SK-N-SH treated with all-trans-retinoic acid at 6 μM for 48 hours (cell line): ENCODE data around the gene ARL5A.

Experiments
- ATAC-seq: fragments of 200-7000 bp; cut with Tn5 transposase; 3 replicates; pipeline ENCODE4 v1.9.1; 2020; ENCODE audit warnings: mild to moderate bottlenecking, moderate library complexity
- ARNTL ChIP-seq: fragments of 450-650 bp; formaldehyde crosslinking; IDR thresholded peaks from 2 replicates; pipeline ENCODE4 v1.5.0; 2020; ENCODE audit warnings: low read depth, mild to moderate bottlenecking, moderate library complexity, borderline replicate concordance
- CSDC2 ChIP-seq: fragments of 250-450 bp; sonication (Bioruptor Pico); IDR thresholded peaks from 2 replicates; pipeline ENCODE4 v1.5.0; 2020; ENCODE audit warnings: mild to moderate bottlenecking, moderate library complexity
- ESRRG ChIP-seq: fragments of 250-450 bp; sonication (Bioruptor Pico); IDR thresholded peaks from 2 replicates; pipeline ENCODE4 v1.6.1; 2021; ENCODE audit warnings: mild to moderate bottlenecking
- GLIS3 ChIP-seq: fragments of 250-450 bp; sonication (Bioruptor Pico); IDR thresholded peaks from 2 replicates; pipeline ENCODE4 v1.5.0; 2020; ENCODE audit warnings: mild to moderate bottlenecking, moderate library complexity
- ISL1 ChIP-seq: fragments of 250-450 bp; sonication (Bioruptor Pico); IDR thresholded peaks from 2 replicates; pipeline ENCODE4 v2.1.2; 2022; ENCODE audit warnings: mild to moderate bottlenecking, moderate library complexity
- PATZ1 ChIP-seq: fragments of 250-450 bp; sonication (Bioruptor Pico); IDR thresholded peaks from 2 replicates; pipeline ENCODE4 v1.8.0; 2020; ENCODE audit warnings: mild to moderate bottlenecking, moderate library complexity, borderline replicate concordance
- POU6F1 ChIP-seq: fragments of 250-450 bp; sonication (Bioruptor Pico); IDR thresholded peaks from 2 replicates; pipeline ENCODE4 v1.8.0; 2021; ENCODE audit warnings: low read depth, mild to moderate bottlenecking, moderate library complexity, borderline replicate concordance
- PPARA ChIP-seq: fragments of 250-450 bp; sonication (Bioruptor Pico); IDR thresholded peaks from 2 replicates; pipeline ENCODE4 v1.5.0; 2020; ENCODE audit warnings: mild to moderate bottlenecking, borderline replicate concordance
- RARB ChIP-seq: fragments of 250-450 bp; sonication (Bioruptor Pico); IDR thresholded peaks from 2 replicates; pipeline ENCODE4 v1.8.0; 2021; ENCODE audit warnings: mild to moderate bottlenecking, moderate library complexity
- SNAI2 ChIP-seq: fragments of 250-450 bp; sonication (Bioruptor Pico); IDR thresholded peaks from 2 replicates; pipeline ENCODE4 v1.5.0; 2020; ENCODE audit warnings: mild to moderate bottlenecking, moderate library complexity
- TCF4 ChIP-seq: fragments of 250-450 bp; sonication (Bioruptor Pico); IDR thresholded peaks from 2 replicates; pipeline ENCODE4 v1.8.0; 2021; ENCODE audit warnings: mild to moderate bottlenecking, moderate library complexity, borderline replicate concordance
- TOX ChIP-seq: fragments of 250-450 bp; sonication (Bioruptor Pico); IDR thresholded peaks from 2 replicates; pipeline ENCODE4 v1.8.0; 2021; ENCODE audit warnings: mild to moderate bottlenecking, moderate library complexity, borderline replicate concordance
- ZC3H10 ChIP-seq: fragments of 250-450 bp; sonication (Bioruptor Pico); IDR thresholded peaks from 2 replicates; pipeline ENCODE4 v1.5.1; 2021; ENCODE audit warnings: mild to moderate bottlenecking, moderate library complexity
- ZFP3 ChIP-seq: fragments of 250-450 bp; sonication (Bioruptor Pico); IDR thresholded peaks from 2 replicates; pipeline ENCODE4 v1.5.0; 2020; ENCODE audit warnings: mild to moderate bottlenecking, moderate library complexity
- ZFP30 ChIP-seq: fragments of 450-650 bp; formaldehyde crosslinking; IDR thresholded peaks from 2 replicates; pipeline ENCODE4 v1.5.0; 2022; ENCODE audit warnings: mild to moderate bottlenecking, moderate library complexity
- ZNF565 ChIP-seq: fragments of 450-650 bp; formaldehyde crosslinking; conservative IDR thresholded peaks from 2 replicates; pipeline ENCODE4 v1.5.0; 2020; ENCODE audit warnings: low read depth, mild to moderate bottlenecking, moderate library complexity
- ZNF70 ChIP-seq: fragments of 450-650 bp; formaldehyde crosslinking; IDR thresholded peaks from 2 replicates; pipeline ENCODE4 v1.5.0; 2020; ENCODE audit warnings: mild to moderate bottlenecking, moderate library complexity
- ZNF8 ChIP-seq: fragments of 450-650 bp; formaldehyde crosslinking; IDR thresholded peaks from 2 replicates; pipeline ENCODE4 v1.5.0; 2020; ENCODE audit warnings: mild to moderate bottlenecking, moderate library complexity
- TF ChIP-seq, protein P1 (sequence below): fragments of 250-450 bp; sonication (Bioruptor Pico); IDR thresholded peaks from 2 replicates; pipeline ENCODE4 v1.5.1; 2020; ENCODE audit warnings: low read depth, mild to moderate bottlenecking, moderate library complexity
- TF ChIP-seq, protein P2 (sequence below): fragments of 250-450 bp; sonication (Bioruptor Pico); IDR thresholded peaks from 2 replicates; pipeline ENCODE4 v1.5.1; 2021; ENCODE audit warnings: mild to moderate bottlenecking, moderate library complexity
- TF ChIP-seq, protein P3 (sequence below): fragments of 250-450 bp; sonication (Bioruptor Pico); IDR thresholded peaks from 2 replicates; pipeline ENCODE4 v1.5.0; 2020; ENCODE audit warnings: mild to moderate bottlenecking, moderate library complexity

The ARL5A gene

GRCh38 chr2:151766437-151767153 is 61.6 kb downstream of the ARL5A start:
- TF ChIP-seq ZNF565 (no peak), ZFP30 (CRISPR knock-in tag) (no peak), CSDC2 (CRISPR knock-in tag) (no peak), PPARA (CRISPR knock-in tag) (no peak), ISL1 (CRISPR knock-in tag) (no peak), POU6F1 (CRISPR knock-in tag) (no peak), ZC3H10 (no peak), TCF4 (CRISPR knock-in tag) (no peak), ZNF8 (CRISPR knock-in tag) (no peak), GLIS3 (CRISPR knock-in tag) (no peak), ZFP3 (CRISPR knock-in tag) (no peak), SNAI2 (no peak), PATZ1 (no peak), ARNTL (CRISPR knock-in tag) (no peak)
- TF ChIP-seq, protein P1, sequence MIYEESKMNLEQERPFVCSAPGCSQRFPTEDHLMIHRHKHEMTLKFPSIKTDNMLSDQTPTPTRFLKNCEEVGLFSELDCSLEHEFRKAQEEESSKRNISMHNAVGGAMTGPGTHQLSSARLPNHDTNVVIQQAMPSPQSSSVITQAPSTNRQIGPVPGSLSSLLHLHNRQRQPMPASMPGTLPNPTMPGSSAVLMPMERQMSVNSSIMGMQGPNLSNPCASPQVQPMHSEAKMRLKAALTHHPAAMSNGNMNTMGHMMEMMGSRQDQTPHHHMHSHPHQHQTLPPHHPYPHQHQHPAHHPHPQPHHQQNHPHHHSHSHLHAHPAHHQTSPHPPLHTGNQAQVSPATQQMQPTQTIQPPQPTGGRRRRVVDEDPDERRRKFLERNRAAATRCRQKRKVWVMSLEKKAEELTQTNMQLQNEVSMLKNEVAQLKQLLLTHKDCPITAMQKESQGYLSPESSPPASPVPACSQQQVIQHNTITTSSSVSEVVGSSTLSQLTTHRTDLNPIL: no peak
- TF ChIP-seq, protein P2, sequence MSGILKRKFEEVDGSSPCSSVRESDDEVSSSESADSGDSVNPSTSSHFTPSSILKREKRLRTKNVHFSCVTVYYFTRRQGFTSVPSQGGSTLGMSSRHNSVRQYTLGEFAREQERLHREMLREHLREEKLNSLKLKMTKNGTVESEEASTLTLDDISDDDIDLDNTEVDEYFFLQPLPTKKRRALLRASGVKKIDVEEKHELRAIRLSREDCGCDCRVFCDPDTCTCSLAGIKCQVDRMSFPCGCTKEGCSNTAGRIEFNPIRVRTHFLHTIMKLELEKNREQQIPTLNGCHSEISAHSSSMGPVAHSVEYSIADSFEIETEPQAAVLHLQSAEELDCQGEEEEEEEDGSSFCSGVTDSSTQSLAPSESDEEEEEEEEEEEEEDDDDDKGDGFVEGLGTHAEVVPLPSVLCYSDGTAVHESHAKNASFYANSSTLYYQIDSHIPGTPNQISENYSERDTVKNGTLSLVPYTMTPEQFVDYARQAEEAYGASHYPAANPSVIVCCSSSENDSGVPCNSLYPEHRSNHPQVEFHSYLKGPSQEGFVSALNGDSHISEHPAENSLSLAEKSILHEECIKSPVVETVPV: no peak
- TF ChIP-seq, protein P3, sequence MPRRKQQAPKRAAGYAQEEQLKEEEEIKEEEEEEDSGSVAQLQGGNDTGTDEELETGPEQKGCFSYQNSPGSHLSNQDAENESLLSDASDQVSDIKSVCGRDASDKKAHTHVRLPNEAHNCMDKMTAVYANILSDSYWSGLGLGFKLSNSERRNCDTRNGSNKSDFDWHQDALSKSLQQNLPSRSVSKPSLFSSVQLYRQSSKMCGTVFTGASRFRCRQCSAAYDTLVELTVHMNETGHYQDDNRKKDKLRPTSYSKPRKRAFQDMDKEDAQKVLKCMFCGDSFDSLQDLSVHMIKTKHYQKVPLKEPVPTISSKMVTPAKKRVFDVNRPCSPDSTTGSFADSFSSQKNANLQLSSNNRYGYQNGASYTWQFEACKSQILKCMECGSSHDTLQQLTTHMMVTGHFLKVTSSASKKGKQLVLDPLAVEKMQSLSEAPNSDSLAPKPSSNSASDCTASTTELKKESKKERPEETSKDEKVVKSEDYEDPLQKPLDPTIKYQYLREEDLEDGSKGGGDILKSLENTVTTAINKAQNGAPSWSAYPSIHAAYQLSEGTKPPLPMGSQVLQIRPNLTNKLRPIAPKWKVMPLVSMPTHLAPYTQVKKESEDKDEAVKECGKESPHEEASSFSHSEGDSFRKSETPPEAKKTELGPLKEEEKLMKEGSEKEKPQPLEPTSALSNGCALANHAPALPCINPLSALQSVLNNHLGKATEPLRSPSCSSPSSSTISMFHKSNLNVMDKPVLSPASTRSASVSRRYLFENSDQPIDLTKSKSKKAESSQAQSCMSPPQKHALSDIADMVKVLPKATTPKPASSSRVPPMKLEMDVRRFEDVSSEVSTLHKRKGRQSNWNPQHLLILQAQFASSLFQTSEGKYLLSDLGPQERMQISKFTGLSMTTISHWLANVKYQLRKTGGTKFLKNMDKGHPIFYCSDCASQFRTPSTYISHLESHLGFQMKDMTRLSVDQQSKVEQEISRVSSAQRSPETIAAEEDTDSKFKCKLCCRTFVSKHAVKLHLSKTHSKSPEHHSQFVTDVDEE (CRISPR knock-in tag): no peak
- ATAC-seq: 0 out of 3 replicates have a peak, but pooled peaks have one; percentile 11

GRCh38 chr2:151765760-151766410 is 62.3 kb downstream of the ARL5A start:
- no peak for ATAC-seq
- TF ChIP-seq, protein P2: no peak
- TF ChIP-seq RARB (CRISPR knock-in tag): no peak
- no peak for TF ChIP-seq ZC3H10
- TF ChIP-seq ESRRG (CRISPR knock-in tag): no peak
- no peak for TF ChIP-seq ISL1 (CRISPR knock-in tag)
- no peak for TF ChIP-seq TOX
- no peak for TF ChIP-seq ZFP30 (CRISPR knock-in tag)
- TF ChIP-seq SNAI2: no peak
- TF ChIP-seq GLIS3 (CRISPR knock-in tag): no peak
- TF ChIP-seq POU6F1 (CRISPR knock-in tag): no peak
- no peak for TF ChIP-seq ARNTL (CRISPR knock-in tag)
- TF ChIP-seq, protein P3 (CRISPR knock-in tag): no peak
- TF ChIP-seq ZNF70 (CRISPR knock-in tag): no peak
- no peak for TF ChIP-seq TCF4 (CRISPR knock-in tag)
- no peak for TF ChIP-seq CSDC2 (CRISPR knock-in tag)
- no peak for TF ChIP-seq ZNF8 (CRISPR knock-in tag)
- TF ChIP-seq PPARA (CRISPR knock-in tag): no peak
